Inflammatory macrophage treated with lipopolysaccharide for 4 hours (primary cell): ENCODE measurements around the gene USP17L29.
A peak's percentile ranks its signal among the peaks of the same experiment; 100 is the strongest.
"Not testable (repeated sequence)": the region's sequence is repeated elsewhere in the genome, so short reads cannot be mapped to it uniquely, and the experiment has no call there.

Source experiments
- DNase-seq: peaks from one replicate; pipeline ENCODE4 v3.0.0-alpha.2; 2020

Gene USP17L29

GRCh38 chr4:9353338-9353737 is at the start of gene USP17L29:
Gene USP17L29, plus strand, starts transcription at chr4:9353638. Its CDS starts 0 bp downstream, at chr4:9353638.
- not testable (repeated sequence) for DNase-seq

- not testable (repeated sequence) for DNase-seq
Measured at GRCh38 chr4:9324191-9324590, 29.2 kb upstream of the USP17L29 start.

GRCh38 chr4:9324865-9325264 is 28.6 kb upstream of the USP17L29 start, which contains the start of gene USP17L24:
Gene USP17L24, plus strand, starts transcription at chr4:9325165. Its CDS starts 0 bp downstream, at chr4:9325165.
- DNase-seq: not testable (repeated sequence)

- not testable (repeated sequence) for DNase-seq
Measured at GRCh38 chr4:9329611-9330010, 23.8 kb upstream of the USP17L29 start, which contains the start of gene USP17L25. Gene USP17L25, plus strand, starts transcription at chr4:9329911. Its CDS starts 0 bp downstream, at chr4:9329911.

GRCh38 chr4:9334358-9334757 is 19.1 kb upstream of the USP17L29 start, which contains the start of gene USP17L26:
Gene USP17L26, plus strand, starts transcription at chr4:9334658. Its CDS starts 0 bp downstream, at chr4:9334658.
- DNase-seq: not testable (repeated sequence)

GRCh38 chr4:9339103-9339502 is 14.3 kb upstream of the USP17L29 start, which contains the start of gene USP17L5:
Gene USP17L5, plus strand, starts transcription at chr4:9339403. Its CDS starts 0 bp downstream, at chr4:9339403.
- DNase-seq: not testable (repeated sequence)

GRCh38 chr4:9343848-9344247 is 9.6 kb upstream of the USP17L29 start, which contains the start of gene USP17L27:
Gene USP17L27, plus strand, starts transcription at chr4:9344148. Its CDS starts 0 bp downstream, at chr4:9344148.
- DNase-seq: not testable (repeated sequence)

- not testable (repeated sequence) for DNase-seq
Measured at GRCh38 chr4:9348593-9348992, 4.8 kb upstream of the USP17L29 start, which contains the start of gene USP17L28. Gene USP17L28, plus strand, starts transcription at chr4:9348893. Its CDS starts 0 bp downstream, at chr4:9348893.

GRCh38 chr4:9350866-9351265 is 2.6 kb upstream of the USP17L29 start:
- DNase-seq: not testable (repeated sequence)

- not testable (repeated sequence) for DNase-seq
Measured at GRCh38 chr4:9362829-9363228, 9.4 kb downstream of the USP17L29 start, which contains the start of gene USP17L30. Gene USP17L30, plus strand, starts transcription at chr4:9363129. Its CDS starts 0 bp downstream, at chr4:9363129.

- DNase-seq: not testable (repeated sequence)
Measured at GRCh38 chr4:9379881-9380280, 26.4 kb downstream of the USP17L29 start.

- peak; percentile 2 for DNase-seq
Measured at GRCh38 chr4:9381012-9381534, 27.6 kb downstream of the USP17L29 start.

- no peak for DNase-seq
Measured at GRCh38 chr4:9384126-9384525, 30.7 kb downstream of the USP17L29 start.

GRCh38 chr4:9389001-9389400 is 35.6 kb downstream of the USP17L29 start:
- DNase-seq: not testable (repeated sequence)
